ENCODE measurements around the gene NXT1. TPM values are rescaled to one million over a fixed set of nuclear protein-coding genes. Genes with fewer than 3 reads are reported as not detected.

The NXT1 gene
- total and polyA plus RNA-seq, 10 of the 15 experiments (the other 5 are each of a cell fraction or from before 2014, with no cell fraction given), result 10.2 to 66.7 (median 44.0) TPM

DNA sequence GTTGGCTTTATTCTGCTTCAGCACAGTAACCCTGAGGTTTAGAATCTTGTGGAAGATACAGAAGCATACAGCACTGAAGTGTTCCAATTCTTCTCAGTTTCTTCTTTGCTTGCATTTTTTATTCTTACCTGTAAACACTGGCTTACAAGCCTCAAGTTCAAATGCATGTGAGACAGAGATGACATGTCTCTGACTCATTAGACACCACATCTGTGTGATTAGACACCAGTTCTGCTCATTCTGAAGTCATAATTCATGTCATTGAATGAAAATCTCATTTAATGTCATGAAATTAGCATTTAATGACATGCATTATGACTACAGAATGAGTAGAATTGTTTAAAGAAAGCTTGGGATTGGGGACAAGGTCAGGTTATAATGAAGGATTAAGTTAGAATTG lies 17.2 kb downstream of the NXT1 start:
- ChIA-PET RAD21 (ENCODE audit: unreplicated experiment) (interaction anchor here (1.8 kb wide), 1 partner anchor 17 kb away, joined by 12 read pairs; the partner anchor contains the start of gene NXT1), POLR2A (interaction anchor here (1.3 kb wide), 1 partner anchor 18 kb away, joined by 3 read pairs; no protein-coding TSS in a partner anchor), CTCF (interaction anchor here (0.6 to 1.3 kb wide), 3 partner anchors 18 to 1029 kb away, joined by 3 to 6 read pairs (median 3); partner anchors contain the start of gene NXT1), SMC1A (ENCODE audit: uncharacterized antibody, unreplicated experiment) (interaction anchor here (1.1 to 2.3 kb wide), 4 partner anchors 9 to 49 kb away, joined by 3 to 7 read pairs (median 4); no protein-coding TSS in a partner anchor)
- ATAC-seq (no peak), DNase-seq (ENCODE audit: low read depth, low spot score) (no peak), FAIRE-seq (no peak)
- no peaks in the 10 kb centered on the region for H3K9me3 ChIP-seq (replicated peaks; ENCODE audit: control insufficient read depth, insufficient read depth, low read length)
- no peaks in the 10 kb centered on the region for H3K27me3 ChIP-seq (replicated peaks in 1 of 2; ENCODE audit: control insufficient read depth in 2 of 2, insufficient read depth in 2 of 2, low read length in 1 of 2)
- peak overlapping the region; percentile 35; the same call in 1 of the 2 replicates for H3K4me2 ChIP-seq (ENCODE audit: control insufficient read depth, insufficient read depth)
- H3K4me3 ChIP-seq, result no peak overlapping the region
- H3K79me2 ChIP-seq (ENCODE audit: control insufficient read depth, insufficient read depth, low read length), result peaks cover 46% of the 10 kb centered on the region
- H3K9ac ChIP-seq (ENCODE audit: control insufficient read depth, insufficient read depth, low read length), result no peak overlapping the region
- H3K4me1 ChIP-seq (ENCODE audit: control insufficient read depth, insufficient read depth, low read length), result peaks cover 16% of the 10 kb centered on the region
- peaks cover 9 to 27% of the 10 kb centered on the region in 2 experiments for H3K36me3 ChIP-seq (ENCODE audit: control insufficient read depth in 2 of 2, insufficient read depth in 2 of 2, low read length in 1 of 2)
- no peaks in the 10 kb centered on the region for H4K20me1 ChIP-seq (ENCODE audit: control insufficient read depth, insufficient read depth)
- H3K27ac ChIP-seq (ENCODE audit: control insufficient read depth, insufficient read depth), result no peak overlapping the region
- intact Hi-C loops (cut with micrococcal nuclease; ENCODE audit: unreplicated experiment) (no loop called here), in situ Hi-C loops (cut with MboI) (loop anchor here (25.0 kb wide), 2 partner anchors 1695 to 1895 kb away; partner anchors contain the start of gene ACSS1)
- no peak overlapping the region for H2AFZ ChIP-seq (ENCODE audit: control insufficient read depth, low read depth, low read length)
- no TSS peak for BruUV-seq (replicated peaks)
- no peak for TF ChIP-seq IKZF1 (conservative IDR thresholded peaks at IDR 0.05)
- TF ChIP-seq SMARCA5 (IDR thresholded peaks at IDR 0.05), result no peak
- no peak for TF ChIP-seq MYC (IDR thresholded peaks at IDR 0.05; ENCODE audit: insufficient read depth, insufficient read length, insufficient replicate concordance, low read length, severe bottlenecking)
- TF ChIP-seq NFYA (IDR thresholded peaks at IDR 0.05; ENCODE audit: borderline replicate concordance, low read depth, low read length), result no peak
- TF ChIP-seq, protein P1, sequence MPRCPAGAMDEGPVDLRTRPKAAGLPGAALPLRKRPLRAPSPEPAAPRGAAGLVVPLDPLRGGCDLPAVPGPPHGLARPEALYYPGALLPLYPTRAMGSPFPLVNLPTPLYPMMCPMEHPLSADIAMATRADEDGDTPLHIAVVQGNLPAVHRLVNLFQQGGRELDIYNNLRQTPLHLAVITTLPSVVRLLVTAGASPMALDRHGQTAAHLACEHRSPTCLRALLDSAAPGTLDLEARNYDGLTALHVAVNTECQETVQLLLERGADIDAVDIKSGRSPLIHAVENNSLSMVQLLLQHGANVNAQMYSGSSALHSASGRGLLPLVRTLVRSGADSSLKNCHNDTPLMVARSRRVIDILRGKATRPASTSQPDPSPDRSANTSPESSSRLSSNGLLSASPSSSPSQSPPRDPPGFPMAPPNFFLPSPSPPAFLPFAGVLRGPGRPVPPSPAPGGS (IDR thresholded peaks at IDR 0.05; ENCODE audit: borderline replicate concordance, insufficient read depth, low read depth, low read length, poor library complexity, severe bottlenecking), result no peak
- no peak for TF ChIP-seq TCF3 (IDR thresholded peaks at IDR 0.05; ENCODE audit: borderline replicate concordance, insufficient read depth, low read depth, low read length)
- no peak for TF ChIP-seq CEBPB (IDR thresholded peaks at IDR 0.05; ENCODE audit: borderline replicate concordance in 1 of 2, low read depth in 2 of 2, low read length in 2 of 2)
- no peak for TF ChIP-seq RCOR1 (conservative IDR thresholded peaks at IDR 0.05; ENCODE audit: low read depth, low read length)
- no peak for TF ChIP-seq CTCF (IDR thresholded peaks at IDR 0.05 in 2 of 3, conservative IDR thresholded peaks at IDR 0.05 in 1 of 3; ENCODE audit: control insufficient read depth in 2 of 3, extremely low read depth in 1 of 3, insufficient read depth in 1 of 3, low read depth in 3 of 3, low read length in 3 of 3)
- no peak for TF ChIP-seq NFIC (IDR thresholded peaks at IDR 0.05; ENCODE audit: low read depth, low read length)
- TF ChIP-seq PAX5 (IDR thresholded peaks at IDR 0.05; ENCODE audit: borderline replicate concordance, low read depth, low read length), result no peak
- no peak for TF ChIP-seq E4F1 (IDR thresholded peaks at IDR 0.05; ENCODE audit: borderline replicate concordance, partially characterized antibody)
- no peak for TF ChIP-seq SP1 (IDR thresholded peaks at IDR 0.05; ENCODE audit: low read depth, low read length)
- TF ChIP-seq E2F4 (IDR thresholded peaks at IDR 0.05; ENCODE audit: low read depth, low read length), result no peak
- TF ChIP-seq NR2C1 (IDR thresholded peaks at IDR 0.05), result no peak
- no peak for TF ChIP-seq JUND (IDR thresholded peaks at IDR 0.05; ENCODE audit: low read depth, low read length)
- no peak for TF ChIP-seq ZNF207 (IDR thresholded peaks at IDR 0.05; ENCODE audit: borderline replicate concordance)
- TF ChIP-seq CHD4 (IDR thresholded peaks at IDR 0.05), result no peak

Data from GM12878 (cell line).